A549 (cell line): ENCODE data around the gene MFAP1. TPM values are rescaled to one million over a fixed set of nuclear protein-coding genes. Genes with fewer than 3 reads are reported as not detected.
"Not testable (repeated sequence)": the region's sequence is repeated elsewhere in the genome, so short reads cannot be mapped to it uniquely, and the experiment has no call there.

ENCODE experiments used
- ATAC-seq, 2 experiments: fragments of 200-7000 bp in 1 of 2; fragments of >200 bp in 1 of 2; cut with Nextera tagmentation in 1 of 2; cut with Tn5 transposase in 1 of 2; 3 replicates each; pipeline versions ENCODE4 v1.8.0 to v1.9.1; 2018 to 2020; ENCODE audit warnings: mild to moderate bottlenecking in 1 of 2, moderate library complexity in 1 of 2
- CTCF ChIA-PET: fragments of 300-600 bp; sonication (Branson Sonifier 250); formaldehyde crosslinking; extraction: SDS; loops from one replicate; lab custom pipeline; 2021; ENCODE audit warnings: antibody characterized with exemption, inconsistent platforms; lab: Yijun Ruan, JAX
- POLR2A ChIA-PET: fragments of 350-600 bp; formaldehyde crosslinking; extraction: SDS; loops from one replicate; lab custom pipeline; 2021; ENCODE audit warnings: antibody characterized with exemption, inconsistent platforms; lab: Yijun Ruan, JAX
- DNase-seq, 2 experiments: peaks; one replicate each; pipeline versions ENCODE4 v3.0.0 to v3.0.0-alpha.2; 2011 to 2016; ENCODE audit warnings: low read depth in 1 of 2, low spot score in 1 of 2
- FAIRE-seq: peaks from 2 replicates; lab custom pipeline; 2011; peaks lifted over from hg19 to GRCh38; lab: Jason Lieb, UNC
- H3K27ac ChIP-seq, 2 experiments: fragments of >200 bp; sonication (Bioruptor Twin); formaldehyde crosslinking; 3 replicates each; pipeline ENCODE4 v1.5.1; 2016 to 2017
- H3K4me1 ChIP-seq: fragments of >200 bp; sonication (Bioruptor Twin); formaldehyde crosslinking; 3 replicates; pipeline ENCODE4 v1.6.1; 2016
- H3K4me2 ChIP-seq: fragments of >200 bp; sonication (Bioruptor Twin); formaldehyde crosslinking; 3 replicates; pipeline ENCODE4 v1.6.1; 2016
- H3K4me3 ChIP-seq: fragments of >200 bp; sonication (Bioruptor Twin); formaldehyde crosslinking; 3 replicates; pipeline ENCODE4 v1.5.1; 2016
- H3K9me3 ChIP-seq: fragments of >200 bp; sonication (Bioruptor Twin); formaldehyde crosslinking; 3 replicates; pipeline ENCODE4 v1.6.1; 2016
- BHLHE40 ChIP-seq: IDR thresholded peaks from 2 replicates; pipeline ENCODE4 v1.6.1; 2012; ENCODE audit warnings: low read depth, low read length, inconsistent platforms
- CBX2 ChIP-seq: fragments of 200-600 bp; sonication (generic); IDR thresholded peaks from 2 replicates; pipeline ENCODE4 v1.6.1; 2016; ENCODE audit warnings: low read depth, mild to moderate bottlenecking, borderline replicate concordance
- CEBPB ChIP-seq, 2 experiments: fragments of >200 bp in 1 of 2; sonication (Bioruptor Twin) in 1 of 2; formaldehyde crosslinking in 1 of 2; IDR thresholded peaks; 2 replicates each; pipeline ENCODE4 v1.6.1; 2012 to 2016
- CHD2 ChIP-seq: fragments of 150-350 bp; IDR thresholded peaks from 2 replicates; pipeline ENCODE4 v1.6.1; 2014; ENCODE audit warnings: low read length; ENCODE audit not compliant: partially characterized antibody
- EHF ChIP-seq: fragments of 250-450 bp; sonication (Bioruptor Pico); IDR thresholded peaks from 2 replicates; pipeline ENCODE4 v1.5.0; 2020; ENCODE audit warnings: mild to moderate bottlenecking
- ESRRA ChIP-seq: fragments of 150-350 bp; IDR thresholded peaks from 2 replicates; pipeline ENCODE4 v1.6.1; 2014; ENCODE audit warnings: mild to moderate bottlenecking, low read length, borderline replicate concordance
- FOSB ChIP-seq: fragments of 250-450 bp; sonication (Bioruptor Pico); IDR thresholded peaks from 2 replicates; pipeline ENCODE4 v1.5.0; 2020; ENCODE audit warnings: mild to moderate bottlenecking, moderate library complexity
- GATA3 ChIP-seq: IDR thresholded peaks from 2 replicates; pipeline ENCODE4 v1.6.1; 2012; ENCODE audit warnings: borderline replicate concordance
- HDAC2 ChIP-seq: fragments of 200-600 bp; sonication (generic); IDR thresholded peaks from 2 replicates; pipeline ENCODE4 v1.6.1; 2016
- HOXA7 ChIP-seq: fragments of 250-450 bp; sonication (Bioruptor Pico); IDR thresholded peaks from 2 replicates; pipeline ENCODE4 v1.5.0; 2020; ENCODE audit warnings: mild to moderate bottlenecking, moderate library complexity
- NFE2L2 ChIP-seq: fragments of 150-350 bp; conservative IDR thresholded peaks from 2 replicates; pipeline ENCODE4 v1.6.1; 2014; ENCODE audit warnings: low read length
- NPAS2 ChIP-seq: fragments of 250-450 bp; sonication (Bioruptor Pico); IDR thresholded peaks from 2 replicates; pipeline ENCODE4 v1.8.0; 2022; ENCODE audit warnings: mild to moderate bottlenecking, moderate library complexity, borderline replicate concordance
- NR3C1 ChIP-seq: fragments of >200 bp; sonication (Bioruptor Twin); formaldehyde crosslinking; IDR thresholded peaks from 3 replicates; pipeline ENCODE4 v1.6.1; 2017
- PHF8 ChIP-seq: fragments of 200-600 bp; sonication (generic); IDR thresholded peaks from 2 replicates; pipeline ENCODE4 v1.6.1; 2016; ENCODE audit warnings: low read depth, mild to moderate bottlenecking, antibody characterized with exemption, moderate library complexity, borderline replicate concordance
- RARB ChIP-seq: fragments of 250-450 bp; sonication (Bioruptor Pico); IDR thresholded peaks from 2 replicates; pipeline ENCODE4 v1.8.0; 2021; ENCODE audit warnings: mild to moderate bottlenecking, moderate library complexity
- SMC3 ChIP-seq: fragments of >200 bp; sonication (Bioruptor Twin); formaldehyde crosslinking; IDR thresholded peaks from 3 replicates; pipeline ENCODE4 v1.6.1; 2018; ENCODE audit warnings: inconsistent platforms
- TP53 ChIP-seq: fragments of 250-450 bp; sonication (Bioruptor Pico); IDR thresholded peaks from 2 replicates; pipeline ENCODE4 v1.5.0; 2021; ENCODE audit warnings: mild to moderate bottlenecking, moderate library complexity
- WGBS: methylation state at CpG from one replicate; pipeline ENCODE4 v1.1.6; 2017; ENCODE audit errors: missing lambda C conversion rate; 5-methylcytosine and 5-hydroxymethylcytosine counted together
- polyA plus RNA-seq, 4 experiments: library from polyadenylated mRNA; depleted of rRNA in 3 of 4; stranded (reverse); fragments of >200 nt; fragmentation: RNase III in 1 of 4; extraction: RNeasy Plus Mini Kit Qiagen cat#74134 plus additional on column Dnase treatment in 1 of 4; gene quantifications; 2 replicates in 3 of 4; 3 replicates in 1 of 4; pipeline ENCODE4 v1.2.3, GENCODE V29; 2011 to 2017
- TF ChIP-seq, protein P1 (sequence below): fragments of 450-650 bp; IDR thresholded peaks from 2 replicates; pipeline ENCODE4 v1.6.1; 2014; ENCODE audit warnings: antibody characterized with exemption
- TF ChIP-seq, protein P2 (sequence below): fragments of 250-450 bp; sonication (Bioruptor Pico); IDR thresholded peaks from 2 replicates; pipeline ENCODE4 v1.5.0; 2021; ENCODE audit warnings: mild to moderate bottlenecking, moderate library complexity, borderline replicate concordance
- TF ChIP-seq, protein P3 (sequence below): fragments of 250-450 bp; sonication (Bioruptor Pico); IDR thresholded peaks from 2 replicates; pipeline ENCODE4 v1.5.0; 2020; ENCODE audit warnings: low read depth, mild to moderate bottlenecking, moderate library complexity
- TF ChIP-seq, protein P4 (sequence below): fragments of >200 bp; sonication (Bioruptor Twin); formaldehyde crosslinking; IDR thresholded peaks from 3 replicates; pipeline ENCODE4 v1.6.1; 2016

Gene MFAP1
- polyA plus RNA-seq, 2 of the 4 experiments (the other 2 are of a cell fraction) = 31.7 to 40.3 TPM

DNA sequence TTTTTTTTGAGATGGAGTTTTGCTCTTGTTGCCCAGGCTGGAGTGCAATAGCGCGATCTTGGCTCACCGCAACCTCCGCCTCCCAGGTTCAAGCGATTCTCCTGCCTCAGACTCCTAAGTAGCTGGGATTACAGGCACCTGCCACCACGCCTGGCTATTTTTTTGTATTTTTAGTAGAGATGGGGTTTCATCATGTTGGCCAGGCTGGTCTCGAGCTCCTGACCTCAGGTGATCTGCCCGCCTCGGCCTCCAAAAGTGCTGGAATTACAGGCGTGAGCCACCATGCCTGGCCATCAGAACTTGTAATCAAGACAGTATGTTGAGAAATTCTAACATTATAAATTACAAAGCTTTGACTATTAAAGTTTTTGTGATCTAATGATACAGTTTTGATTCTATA lies 42.1 kb upstream of the MFAP1 start:
- POLR2A ChIA-PET, DNase-seq, H3K9me3 ChIP-seq, H3K4me1 ChIP-seq, H3K4me2 ChIP-seq, H3K4me3 ChIP-seq, FAIRE-seq, ATAC-seq, H3K27ac ChIP-seq: not testable (repeated sequence)
- CTCF ChIA-PET = interaction anchor here (1.9 kb wide), 1 partner anchor 15 kb away, joined by 5 read pairs; no protein-coding TSS in a partner anchor
- WGBS = 94% methylated on average over 10 of the region's 10 CpGs

DNA sequence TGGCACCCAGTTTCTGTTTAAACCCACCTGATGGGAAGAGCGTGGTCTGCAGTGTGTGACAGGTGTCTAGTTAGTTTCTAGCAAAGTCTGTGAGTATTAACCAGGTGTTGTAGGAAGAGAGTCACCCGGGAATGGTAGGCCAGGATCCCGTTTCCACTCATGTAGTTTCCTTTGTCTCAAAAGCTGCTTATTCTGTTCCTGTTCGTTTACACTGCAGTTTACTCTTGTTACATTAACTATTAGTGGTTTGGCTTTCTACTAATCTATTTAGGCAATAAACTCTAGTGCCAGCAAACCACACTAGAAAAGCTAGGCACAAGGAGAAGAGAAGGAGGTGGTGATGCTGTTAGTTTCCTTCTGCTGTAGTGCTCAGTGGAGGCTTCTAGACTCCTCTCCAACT lies 35.1 kb upstream of the MFAP1 start:
- FAIRE-seq = no peak
- TF ChIP-seq ESRRA = no peak
- TF ChIP-seq, protein P1, sequence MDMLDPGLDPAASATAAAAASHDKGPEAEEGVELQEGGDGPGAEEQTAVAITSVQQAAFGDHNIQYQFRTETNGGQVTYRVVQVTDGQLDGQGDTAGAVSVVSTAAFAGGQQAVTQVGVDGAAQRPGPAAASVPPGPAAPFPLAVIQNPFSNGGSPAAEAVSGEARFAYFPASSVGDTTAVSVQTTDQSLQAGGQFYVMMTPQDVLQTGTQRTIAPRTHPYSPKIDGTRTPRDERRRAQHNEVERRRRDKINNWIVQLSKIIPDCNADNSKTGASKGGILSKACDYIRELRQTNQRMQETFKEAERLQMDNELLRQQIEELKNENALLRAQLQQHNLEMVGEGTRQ = no peak
- no peak for TF ChIP-seq SMC3
- no peak for TF ChIP-seq BHLHE40
- TF ChIP-seq CBX2 = no peak
- TF ChIP-seq CEBPB (IDR thresholded peaks at IDR 0.05) = no peak
- no peak for ATAC-seq
- ChIA-PET CTCF (interaction anchor here (0.5 kb wide), 1 partner anchor 565 kb away, joined by 3 read pairs; no protein-coding TSS in a partner anchor), POLR2A (no interaction called here)
- 74% methylated on average over 4 of the region's 4 CpGs for WGBS
- no peak for DNase-seq
- H3K4me1 ChIP-seq = no peaks in the 10 kb centered on the region
- no peaks in the 10 kb centered on the region for H3K9me3 ChIP-seq
- H3K4me3 ChIP-seq = no peak overlapping the region
- H3K27ac ChIP-seq = no peak overlapping the region
- no peak overlapping the region for H3K4me2 ChIP-seq

DNA sequence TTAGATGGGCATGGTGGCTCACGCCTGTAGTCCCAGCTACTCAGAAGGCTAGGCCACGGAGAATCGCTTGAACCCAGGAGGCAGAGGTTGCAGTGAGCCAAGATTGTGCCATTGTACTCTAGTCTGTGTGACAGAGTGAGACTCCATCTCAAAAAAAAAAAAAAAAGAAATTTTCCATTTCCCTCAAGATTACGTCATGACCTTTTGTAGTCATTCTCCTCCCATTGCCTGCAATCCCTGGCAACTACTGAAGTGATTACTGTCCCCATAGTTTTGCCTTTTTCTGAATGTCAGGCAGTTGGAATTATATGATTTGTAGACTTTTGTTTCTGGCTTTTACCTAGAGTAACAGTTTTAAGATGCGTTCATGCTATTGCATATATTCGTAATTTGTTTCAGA lies 30.3 kb upstream of the MFAP1 start:
- DNase-seq (no peak), ATAC-seq (no peak), FAIRE-seq (no peak)
- no peak overlapping the region for H3K27ac ChIP-seq
- no peaks in the 10 kb centered on the region for H3K9me3 ChIP-seq
- no peak overlapping the region for H3K4me2 ChIP-seq
- ChIA-PET POLR2A (no interaction called here), CTCF (interaction anchor here (1.0 kb wide), 1 partner anchor 17 kb away, joined by 3 read pairs; no protein-coding TSS in a partner anchor)
- no peak overlapping the region for H3K4me3 ChIP-seq
- 96% methylated on average over 6 of the region's 6 CpGs for WGBS
- no peak for TF ChIP-seq PHF8
- TF ChIP-seq, protein P2, sequence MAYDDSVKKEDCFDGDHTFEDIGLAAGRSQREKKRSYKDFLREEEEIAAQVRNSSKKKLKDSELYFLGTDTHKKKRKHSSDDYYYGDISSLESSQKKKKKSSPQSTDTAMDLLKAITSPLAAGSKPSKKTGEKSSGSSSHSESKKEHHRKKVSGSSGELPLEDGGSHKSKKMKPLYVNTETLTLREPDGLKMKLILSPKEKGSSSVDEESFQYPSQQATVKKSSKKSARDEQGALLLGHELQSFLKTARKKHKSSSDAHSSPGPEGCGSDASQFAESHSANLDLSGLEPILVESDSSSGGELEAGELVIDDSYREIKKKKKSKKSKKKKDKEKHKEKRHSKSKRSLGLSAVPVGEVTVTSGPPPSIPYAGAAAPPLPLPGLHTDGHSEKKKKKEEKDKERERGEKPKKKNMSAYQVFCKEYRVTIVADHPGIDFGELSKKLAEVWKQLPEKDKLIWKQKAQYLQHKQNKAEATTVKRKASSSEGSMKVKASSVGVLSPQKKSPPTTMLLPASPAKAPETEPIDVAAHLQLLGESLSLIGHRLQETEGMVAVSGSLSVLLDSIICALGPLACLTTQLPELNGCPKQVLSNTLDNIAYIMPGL (CRISPR knock-in tag) = no peak
- TF ChIP-seq EHF (CRISPR knock-in tag) = no peak
- no peak for TF ChIP-seq FOSB (CRISPR knock-in tag)
- no peak for TF ChIP-seq NFE2L2
- TF ChIP-seq, protein P3, sequence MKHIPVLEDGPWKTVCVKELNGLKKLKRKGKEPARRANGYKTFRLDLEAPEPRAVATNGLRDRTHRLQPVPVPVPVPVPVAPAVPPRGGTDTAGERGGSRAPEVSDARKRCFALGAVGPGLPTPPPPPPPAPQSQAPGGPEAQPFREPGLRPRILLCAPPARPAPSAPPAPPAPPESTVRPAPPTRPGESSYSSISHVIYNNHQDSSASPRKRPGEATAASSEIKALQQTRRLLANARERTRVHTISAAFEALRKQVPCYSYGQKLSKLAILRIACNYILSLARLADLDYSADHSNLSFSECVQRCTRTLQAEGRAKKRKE (CRISPR knock-in tag) = no peak
- no peak for TF ChIP-seq HDAC2
- no peak for TF ChIP-seq NPAS2
- TF ChIP-seq GATA3 = no peak
- TF ChIP-seq NR3C1 = no peak
- TF ChIP-seq RARB (CRISPR knock-in tag) = no peak
- TF ChIP-seq ESRRA = no peak
- TF ChIP-seq TP53 (CRISPR knock-in tag) = no peak
- TF ChIP-seq CHD2 = no peak
- TF ChIP-seq HOXA7 (CRISPR knock-in tag) = no peak
- no peak for TF ChIP-seq BHLHE40
- TF ChIP-seq, protein P4, sequence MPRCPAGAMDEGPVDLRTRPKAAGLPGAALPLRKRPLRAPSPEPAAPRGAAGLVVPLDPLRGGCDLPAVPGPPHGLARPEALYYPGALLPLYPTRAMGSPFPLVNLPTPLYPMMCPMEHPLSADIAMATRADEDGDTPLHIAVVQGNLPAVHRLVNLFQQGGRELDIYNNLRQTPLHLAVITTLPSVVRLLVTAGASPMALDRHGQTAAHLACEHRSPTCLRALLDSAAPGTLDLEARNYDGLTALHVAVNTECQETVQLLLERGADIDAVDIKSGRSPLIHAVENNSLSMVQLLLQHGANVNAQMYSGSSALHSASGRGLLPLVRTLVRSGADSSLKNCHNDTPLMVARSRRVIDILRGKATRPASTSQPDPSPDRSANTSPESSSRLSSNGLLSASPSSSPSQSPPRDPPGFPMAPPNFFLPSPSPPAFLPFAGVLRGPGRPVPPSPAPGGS = no peak
- TF ChIP-seq, all 56 proteins: peak for 0
- H3K4me1 ChIP-seq = no peaks in the 10 kb centered on the region
